GM03348 (cell line): Measurements from ENCODE around the gene RNU7-1.

Source experiments
- DNase-seq: peaks from one replicate; pipeline ENCODE4 v3.0.0; 2012; ENCODE audit warnings: low spot score

Gene RNU7-1

DNA sequence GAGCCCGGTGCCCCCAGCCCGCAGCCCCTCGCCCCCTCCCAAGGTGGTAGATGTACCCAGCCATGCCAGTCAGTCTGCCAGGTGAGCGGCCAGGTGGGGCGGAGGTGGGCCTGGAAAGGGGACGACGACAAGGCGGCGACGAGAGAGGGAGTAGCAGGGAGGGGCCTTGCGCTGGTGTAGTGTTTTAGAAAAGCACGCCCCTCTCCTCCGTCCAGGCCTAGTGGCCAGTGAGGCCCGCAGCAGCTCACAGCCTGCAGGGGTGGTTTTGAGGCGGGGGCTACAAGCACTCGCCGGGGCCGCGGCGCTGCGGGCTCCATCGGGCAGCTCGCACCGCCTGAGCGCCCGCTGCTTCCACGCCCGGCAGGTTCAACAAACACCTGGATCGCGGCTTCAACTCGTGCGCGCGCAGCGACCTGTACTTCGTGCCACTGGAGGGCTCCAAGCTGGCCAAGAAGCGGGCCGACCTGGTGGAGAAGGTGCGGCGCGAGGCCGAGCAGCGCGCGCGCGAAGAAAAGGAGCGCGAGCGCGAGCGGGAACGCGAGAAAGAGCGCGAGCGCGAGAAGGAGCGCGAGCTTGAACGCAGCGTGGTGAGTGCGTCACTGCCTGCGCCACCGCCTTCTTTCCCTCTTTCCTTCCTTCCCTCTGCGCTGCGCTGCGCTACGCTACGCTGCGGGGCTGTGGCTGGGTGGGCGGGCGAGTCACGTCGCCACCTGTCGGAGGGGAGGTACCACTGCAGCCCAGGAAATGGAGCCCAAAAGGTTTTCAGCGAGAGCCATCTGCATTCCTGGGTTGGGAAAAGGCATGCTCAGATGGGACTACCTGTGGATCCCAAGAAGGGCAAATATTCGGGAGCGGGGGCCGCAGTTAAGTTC is 5.9 kb upstream of the RNU7-1 start:
- DNase-seq = peak; percentile 91

DNA sequence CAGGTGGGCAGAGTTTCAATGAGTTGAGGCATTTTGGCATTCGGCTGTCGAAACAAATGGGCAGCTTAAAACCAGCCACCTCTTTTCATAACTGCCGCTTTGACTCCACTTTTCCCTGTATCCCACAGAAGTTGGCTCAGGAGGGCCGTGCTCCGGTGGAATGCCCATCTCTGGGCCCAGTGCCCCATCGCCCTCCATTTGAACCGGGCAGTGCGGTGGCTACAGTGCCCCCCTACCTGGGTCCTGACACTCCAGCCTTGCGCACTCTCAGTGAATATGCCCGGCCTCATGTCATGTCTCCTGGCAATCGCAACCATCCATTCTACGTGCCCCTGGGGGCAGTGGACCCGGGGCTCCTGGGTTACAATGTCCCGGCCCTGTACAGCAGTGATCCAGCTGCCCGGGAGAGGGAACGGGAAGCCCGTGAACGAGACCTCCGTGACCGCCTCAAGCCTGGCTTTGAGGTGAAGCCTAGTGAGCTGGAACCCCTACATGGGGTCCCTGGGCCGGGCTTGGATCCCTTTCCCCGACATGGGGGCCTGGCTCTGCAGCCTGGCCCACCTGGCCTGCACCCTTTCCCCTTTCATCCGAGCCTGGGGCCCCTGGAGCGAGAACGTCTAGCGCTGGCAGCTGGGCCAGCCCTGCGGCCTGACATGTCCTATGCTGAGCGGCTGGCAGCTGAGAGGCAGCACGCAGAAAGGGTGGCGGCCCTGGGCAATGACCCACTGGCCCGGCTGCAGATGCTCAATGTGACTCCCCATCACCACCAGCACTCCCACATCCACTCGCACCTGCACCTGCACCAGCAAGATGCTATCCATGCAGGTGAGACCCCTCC is 5.0 kb upstream of the RNU7-1 start:
- DNase-seq = no peak

DNA sequence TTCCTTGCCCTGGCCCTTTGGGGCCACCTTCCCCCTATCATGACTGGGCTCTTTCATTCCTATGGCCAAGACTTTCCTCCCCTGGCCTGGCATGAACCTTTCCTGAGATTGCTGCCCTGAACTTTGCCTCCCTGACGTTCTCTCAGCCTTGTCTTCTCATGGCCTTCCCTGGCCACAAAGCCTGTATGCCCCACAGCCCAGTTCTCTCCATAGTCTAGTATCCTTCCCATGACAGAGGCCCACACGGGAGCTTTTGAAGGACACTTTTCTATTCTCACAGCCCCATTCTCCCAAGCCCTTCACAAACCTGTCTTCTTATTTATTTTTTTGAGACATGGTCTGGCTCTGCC is 4.5 kb upstream of the RNU7-1 start:
- DNase-seq = no peak

DNA sequence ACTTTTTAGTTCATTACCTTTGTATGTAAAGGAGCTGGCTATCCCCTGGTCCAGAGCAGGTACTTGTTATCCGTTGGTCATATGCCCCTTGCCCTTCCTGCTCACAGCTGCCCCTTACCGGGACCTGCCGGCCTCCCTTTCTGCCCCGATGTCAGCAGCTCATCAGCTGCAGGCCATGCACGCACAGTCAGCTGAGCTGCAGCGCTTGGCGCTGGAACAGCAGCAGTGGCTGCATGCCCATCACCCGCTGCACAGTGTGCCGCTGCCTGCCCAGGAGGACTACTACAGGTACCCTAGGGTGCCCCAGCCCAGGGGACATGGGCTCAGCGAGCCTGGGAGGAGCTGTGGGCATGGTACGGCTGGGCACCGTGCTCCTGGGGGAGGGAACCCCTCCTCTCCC is 2.3 kb upstream of the RNU7-1 start:
- DNase-seq = no peak

DNA sequence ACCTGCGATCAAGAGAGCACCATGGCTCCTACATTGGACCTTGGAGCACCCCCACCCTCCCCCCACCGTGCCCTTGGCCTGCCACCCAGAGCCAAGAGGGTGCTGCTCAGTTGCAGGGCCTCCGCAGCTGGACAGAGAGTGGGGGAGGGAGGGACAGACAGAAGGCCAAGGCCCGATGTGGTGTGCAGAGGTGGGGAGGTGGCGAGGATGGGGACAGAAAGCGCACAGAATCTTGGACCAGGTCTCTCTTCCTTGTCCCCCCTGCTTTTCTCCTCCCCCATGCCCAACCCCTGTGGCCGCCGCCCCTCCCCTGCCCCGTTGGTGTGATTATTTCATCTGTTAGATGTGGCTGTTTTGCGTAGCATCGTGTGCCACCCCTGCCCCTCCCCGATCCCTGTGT is 1.8 kb upstream of the RNU7-1 start:
- DNase-seq = no peak

DNA sequence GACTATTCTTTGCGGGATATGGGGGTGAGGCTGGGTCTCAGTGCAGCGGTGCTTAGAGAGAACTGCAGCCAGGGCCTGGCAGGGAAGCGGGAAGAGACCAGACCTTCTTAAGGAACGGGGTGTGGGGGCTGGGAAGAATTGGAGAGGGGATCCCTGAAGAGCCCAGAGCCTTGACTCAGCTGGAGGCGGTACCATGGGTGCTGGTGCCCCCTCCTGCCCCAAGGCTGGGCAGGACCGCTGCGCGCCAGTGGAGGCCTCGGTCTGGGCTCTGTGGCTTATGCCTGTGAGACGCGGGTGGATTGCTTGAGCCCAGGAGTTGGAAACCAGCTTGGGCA is 1.3 kb upstream of the RNU7-1 start:
- DNase-seq = no peak

DNA sequence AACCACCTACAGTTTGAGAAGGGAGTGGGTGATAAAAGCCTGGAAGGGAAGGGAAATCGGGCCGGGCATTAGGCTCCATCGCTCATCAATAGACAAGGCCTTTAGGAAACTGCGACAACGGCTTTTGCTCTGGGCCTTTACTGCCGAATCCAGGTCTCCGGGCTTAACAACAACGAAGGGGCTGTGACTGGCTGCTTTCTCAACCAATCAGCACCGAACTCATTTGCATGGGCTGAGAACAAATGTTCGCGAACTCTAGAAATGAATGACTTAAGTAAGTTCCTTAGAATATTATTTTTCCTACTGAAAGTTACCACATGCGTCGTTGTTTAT is 261 bp upstream of the RNU7-1 start:
- peak; percentile 93 for DNase-seq

DNA sequence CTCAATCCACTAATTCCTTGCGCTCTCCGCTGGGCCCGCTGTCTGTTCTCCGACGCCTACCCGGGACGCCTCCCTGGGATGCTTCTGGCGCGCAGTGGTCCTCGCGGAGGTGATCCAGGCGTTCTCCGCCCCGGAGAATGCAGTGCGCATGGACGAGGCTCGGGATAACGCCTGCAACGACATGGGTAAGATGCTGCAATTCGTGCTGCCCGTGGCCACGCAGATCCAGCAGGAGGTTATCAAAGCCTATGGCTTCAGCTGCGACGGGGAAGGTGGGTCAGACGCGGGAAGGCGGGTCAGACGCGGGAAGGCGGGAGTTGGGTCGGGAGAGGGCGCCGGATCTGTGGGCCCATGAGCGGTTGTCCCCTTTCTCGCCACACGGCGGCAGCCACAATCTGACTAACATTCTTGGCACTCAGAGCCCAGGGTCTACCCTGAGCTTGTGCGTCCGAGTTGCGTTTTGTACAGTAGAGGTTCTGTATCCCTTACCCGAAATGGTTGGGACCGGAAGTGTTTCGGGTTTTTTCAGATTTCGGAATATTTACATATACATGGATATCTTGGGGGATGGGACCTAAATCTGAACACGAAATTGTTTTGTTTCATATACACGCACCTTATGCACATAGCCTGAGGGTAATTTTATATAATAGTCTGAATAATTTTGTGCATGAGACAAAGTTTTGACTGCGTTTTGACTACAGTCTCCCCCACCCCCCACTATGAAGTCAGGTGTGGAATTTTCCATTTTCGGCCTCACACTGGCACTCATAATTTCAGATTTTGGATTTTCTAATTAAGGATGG is 968 bp downstream of the RNU7-1 start:
- DNase-seq = peak; percentile 93

DNA sequence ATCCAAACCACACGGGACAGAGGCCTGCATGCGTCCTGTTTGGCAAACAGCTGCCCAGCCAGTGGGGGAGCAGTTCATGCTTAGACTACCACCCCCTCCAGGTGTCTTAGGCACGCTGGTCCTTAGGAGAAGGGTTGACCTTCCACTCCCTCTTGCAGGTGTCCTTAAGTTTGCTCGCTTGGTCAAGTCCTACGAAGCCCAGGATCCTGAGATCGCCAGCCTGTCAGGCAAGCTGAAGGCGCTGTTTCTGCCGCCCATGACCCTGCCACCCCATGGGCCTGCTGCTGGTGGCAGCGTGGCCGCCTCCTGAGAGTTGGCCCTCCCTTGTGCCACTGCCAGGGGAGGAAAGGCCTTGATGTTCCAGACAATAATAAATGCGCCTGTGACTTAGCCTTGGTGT is 2.0 kb downstream of the RNU7-1 start:
- no peak for DNase-seq

DNA sequence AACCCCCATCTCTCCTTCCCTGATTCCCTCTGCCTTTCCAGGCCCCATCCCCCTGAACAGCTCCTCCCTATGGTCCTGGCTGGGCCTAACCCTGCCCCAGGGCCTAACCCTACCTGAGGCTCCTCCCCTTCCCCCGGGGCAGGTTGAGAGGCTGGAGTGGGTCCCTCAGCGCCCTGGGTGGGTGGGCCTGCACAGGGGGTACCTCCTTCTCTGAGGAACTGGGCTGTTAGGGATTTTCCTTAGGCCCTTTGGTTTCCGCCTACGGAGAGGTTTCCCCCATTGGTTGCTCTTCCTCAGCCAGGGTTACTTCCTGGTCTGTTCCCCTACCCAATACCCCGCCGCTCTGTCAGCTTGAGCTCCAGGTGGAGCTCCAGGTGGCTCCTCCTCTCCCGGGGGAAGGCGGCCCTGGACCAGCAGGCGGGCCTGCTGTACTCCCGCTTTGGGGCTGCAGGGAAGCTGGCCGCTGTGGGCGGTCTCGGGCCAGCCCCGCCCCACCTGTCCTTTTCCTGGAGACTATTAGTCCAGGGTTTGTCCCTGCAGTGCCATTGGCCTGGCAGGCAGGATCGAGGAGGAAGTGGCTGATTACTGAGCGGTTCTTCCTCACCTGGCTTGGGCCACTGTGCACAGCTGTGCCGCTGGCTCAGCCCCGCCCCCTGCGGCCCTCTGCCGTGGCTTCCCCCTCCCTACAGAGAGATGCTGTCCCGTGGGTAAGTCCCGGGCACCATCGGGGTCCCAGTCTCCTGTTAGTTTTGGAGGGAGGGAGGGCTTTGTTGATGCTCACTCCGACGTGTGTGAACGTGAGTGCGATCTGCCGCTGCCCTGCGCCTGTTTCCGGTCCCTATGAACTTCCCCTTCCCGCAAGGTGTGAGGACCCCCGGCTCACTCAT is 2.7 kb downstream of the RNU7-1 start:
- no peak for DNase-seq

DNA sequence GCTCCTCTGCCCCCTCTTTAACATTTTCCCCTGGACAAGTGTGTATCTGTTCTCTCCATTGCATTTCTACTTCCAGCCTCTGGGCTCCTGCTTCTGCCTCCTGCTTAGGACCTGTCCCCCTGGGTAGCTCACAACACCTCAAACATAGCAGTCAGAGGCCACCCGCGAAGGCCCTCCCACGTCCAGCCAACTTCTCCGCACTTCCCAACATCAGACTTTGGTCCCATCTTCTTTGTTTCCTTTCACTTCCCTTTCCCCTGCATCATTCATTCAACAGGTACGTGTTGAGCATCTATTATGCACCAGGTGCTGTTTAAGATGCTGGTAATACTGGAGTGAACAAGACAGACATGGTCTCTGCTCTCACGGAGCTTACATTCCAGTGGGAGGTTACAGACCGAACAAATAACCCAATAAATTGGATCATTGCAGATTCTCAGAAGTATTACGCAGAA is 3.3 kb downstream of the RNU7-1 start:
- no peak for DNase-seq

DNA sequence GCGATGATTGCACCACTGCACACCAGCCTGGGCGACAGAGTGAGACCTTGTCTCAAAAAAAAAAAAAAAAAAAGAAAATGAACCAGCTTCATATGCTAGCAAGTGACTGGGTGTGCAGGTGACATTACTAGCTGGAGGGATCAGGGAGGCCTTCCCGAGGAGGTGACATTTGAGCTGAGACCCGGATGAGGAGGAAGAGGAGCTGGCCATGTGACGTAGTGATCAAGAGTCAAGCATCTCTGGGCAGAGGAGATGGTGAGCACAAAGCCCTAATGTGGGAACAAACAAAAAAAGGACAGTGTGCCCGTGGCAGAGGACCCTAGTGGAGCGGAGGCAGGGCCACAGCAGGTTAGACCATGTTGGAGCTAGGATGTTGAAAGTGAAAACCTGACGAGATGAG is 4.0 kb downstream of the RNU7-1 start:
- DNase-seq = no peak

DNA sequence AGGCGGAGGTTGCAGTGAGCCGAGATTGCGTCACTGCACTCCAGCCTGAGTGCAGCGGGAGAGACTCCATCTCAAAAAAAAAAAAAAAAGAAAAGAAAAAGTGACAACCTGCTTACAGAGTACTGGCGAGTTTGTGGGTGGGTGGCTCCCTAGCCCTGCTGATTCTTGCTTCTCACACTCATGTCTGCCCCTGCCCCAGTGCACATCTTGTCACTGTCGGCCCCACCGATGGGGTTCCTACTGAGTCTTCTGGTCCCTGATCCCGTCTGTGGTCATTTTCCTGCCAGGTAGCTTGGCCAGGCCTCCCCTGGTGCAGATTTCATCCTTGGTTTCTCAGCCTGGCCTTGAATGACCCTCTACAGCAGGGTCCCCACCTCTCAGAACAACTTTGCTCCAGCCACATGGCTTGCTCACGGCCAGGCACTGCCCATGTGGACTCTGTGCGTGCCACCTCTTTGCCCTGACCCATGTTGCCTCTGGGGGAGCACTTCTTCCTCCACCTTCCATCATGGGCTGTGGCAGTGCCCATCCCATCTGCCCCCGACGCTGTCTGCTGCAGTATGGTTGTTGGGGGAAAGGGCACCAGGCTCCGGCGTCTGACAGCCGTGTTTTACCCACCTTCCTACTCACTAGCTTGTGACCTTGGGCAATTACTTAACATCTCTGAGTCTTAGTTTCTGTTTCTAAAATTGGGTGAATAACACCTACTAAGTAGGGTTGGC is 5.4 kb downstream of the RNU7-1 start:
- no peak for DNase-seq

DNA sequence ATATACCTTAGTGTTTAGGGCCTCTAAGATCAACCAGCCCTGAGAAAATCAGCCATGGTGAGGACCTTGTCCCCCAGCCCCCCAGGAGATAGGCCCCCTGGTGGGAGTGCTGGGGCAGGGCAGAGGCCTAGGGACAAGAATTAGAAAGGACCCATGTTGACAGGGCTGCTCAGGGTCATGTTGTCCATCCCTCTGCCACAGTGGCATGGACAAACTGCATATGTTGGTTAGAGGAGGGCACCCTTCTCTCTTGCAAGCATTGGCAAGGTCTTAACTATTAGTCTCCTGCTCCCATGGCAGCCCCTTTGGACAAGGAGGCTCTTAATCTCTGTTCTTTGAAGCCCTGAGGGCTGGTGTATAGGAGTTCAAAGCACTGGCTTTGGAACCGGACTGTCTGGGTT is 6.8 kb downstream of the RNU7-1 start:
- DNase-seq = no peak

DNA sequence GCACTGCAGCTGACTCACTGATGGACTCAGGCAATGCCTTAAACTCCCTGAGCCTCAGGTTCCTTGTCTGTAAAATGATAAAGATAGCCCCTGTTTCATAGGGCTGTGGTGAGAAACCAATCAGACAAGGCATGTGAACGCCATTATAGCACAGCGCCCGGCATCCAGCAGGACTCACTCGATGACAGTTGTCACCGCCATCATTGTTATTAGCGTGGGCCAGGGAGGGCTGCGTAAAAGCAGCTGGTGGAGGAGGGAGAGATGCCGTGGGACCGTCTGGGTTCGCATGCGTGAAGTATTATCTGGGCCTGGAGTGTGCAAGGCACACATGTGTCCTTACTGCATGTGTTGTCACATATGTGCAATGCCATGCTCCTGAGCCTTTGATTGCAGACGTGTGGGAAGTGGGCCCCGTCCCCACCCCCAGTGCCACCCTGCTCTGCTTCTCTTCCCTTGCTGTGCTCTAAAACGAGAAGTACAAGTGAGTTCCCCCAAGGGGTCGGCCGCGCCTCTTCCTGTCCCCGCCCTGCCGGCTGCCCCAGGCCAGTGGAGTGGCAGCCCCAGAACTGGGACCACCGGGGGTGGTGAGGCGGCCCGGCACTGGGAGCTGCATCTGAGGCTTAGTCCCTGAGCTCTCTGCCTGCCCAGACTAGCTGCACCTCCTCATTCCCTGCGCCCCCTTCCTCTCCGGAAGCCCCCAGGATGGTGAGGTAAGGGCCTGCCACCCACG is 7.4 kb downstream of the RNU7-1 start, which contains the start of gene PTPN6:
TSS of gene PTPN6 (plus strand) at position 546 of the 730 bp plus-strand sequence. CDS start at position 703, 157 bp downstream.
- no peak for DNase-seq

DNA sequence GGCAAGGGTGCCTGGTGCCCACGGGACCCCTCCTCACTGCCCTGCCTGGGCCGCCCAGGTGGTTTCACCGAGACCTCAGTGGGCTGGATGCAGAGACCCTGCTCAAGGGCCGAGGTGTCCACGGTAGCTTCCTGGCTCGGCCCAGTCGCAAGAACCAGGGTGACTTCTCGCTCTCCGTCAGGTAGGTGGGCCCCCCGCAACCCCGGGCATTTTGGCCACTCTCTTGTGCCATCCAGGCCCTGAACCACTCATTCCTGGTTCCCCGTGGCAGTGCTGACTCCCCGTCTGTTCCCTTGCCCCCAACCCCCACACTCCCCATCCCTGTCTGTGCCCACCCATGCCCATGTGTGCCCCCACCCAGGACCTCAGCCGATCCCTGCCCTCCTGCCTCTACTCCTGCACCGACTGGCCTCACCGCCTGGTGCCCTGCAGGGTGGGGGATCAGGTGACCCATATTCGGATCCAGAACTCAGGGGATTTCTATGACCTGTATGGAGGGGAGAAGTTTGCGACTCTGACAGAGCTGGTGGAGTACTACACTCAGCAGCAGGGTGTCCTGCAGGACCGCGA is 8.0 kb downstream of the RNU7-1 start:
- DNase-seq = no peak

DNA sequence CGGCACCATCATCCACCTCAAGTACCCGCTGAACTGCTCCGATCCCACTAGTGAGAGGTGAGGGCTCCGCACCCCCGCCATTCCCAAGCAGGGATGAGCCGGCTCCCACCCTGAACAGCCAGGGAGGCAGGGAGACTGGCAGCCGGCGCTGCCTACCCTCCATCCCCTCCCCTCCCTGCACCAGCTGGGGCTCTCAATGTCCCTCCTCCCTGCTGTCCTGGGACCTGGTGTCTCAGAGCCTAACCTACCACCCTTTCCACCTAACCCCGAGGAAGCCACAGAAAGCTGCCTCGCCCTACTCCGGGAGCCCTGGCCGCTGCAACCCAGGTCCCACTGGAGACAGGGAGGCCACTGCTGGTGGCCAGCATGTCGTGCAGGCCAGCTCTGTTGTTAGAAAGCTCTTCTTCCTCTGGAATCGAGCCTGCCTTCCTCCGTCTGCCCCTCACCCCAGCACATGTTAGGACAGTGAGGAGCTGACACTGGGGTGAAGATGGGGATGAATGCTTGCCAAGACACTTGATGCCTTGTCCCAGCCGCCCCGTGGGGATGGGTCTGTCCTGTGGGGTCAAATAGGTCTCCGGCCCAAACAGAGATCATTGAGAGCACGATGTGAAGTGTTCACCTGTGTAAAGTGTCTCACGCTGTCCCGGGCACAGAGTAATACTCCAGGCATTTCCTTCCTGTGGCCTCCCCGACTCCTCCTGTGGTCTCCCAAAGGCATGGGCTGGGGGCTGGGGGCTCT is 8.7 kb downstream of the RNU7-1 start:
- DNase-seq = no peak

DNA sequence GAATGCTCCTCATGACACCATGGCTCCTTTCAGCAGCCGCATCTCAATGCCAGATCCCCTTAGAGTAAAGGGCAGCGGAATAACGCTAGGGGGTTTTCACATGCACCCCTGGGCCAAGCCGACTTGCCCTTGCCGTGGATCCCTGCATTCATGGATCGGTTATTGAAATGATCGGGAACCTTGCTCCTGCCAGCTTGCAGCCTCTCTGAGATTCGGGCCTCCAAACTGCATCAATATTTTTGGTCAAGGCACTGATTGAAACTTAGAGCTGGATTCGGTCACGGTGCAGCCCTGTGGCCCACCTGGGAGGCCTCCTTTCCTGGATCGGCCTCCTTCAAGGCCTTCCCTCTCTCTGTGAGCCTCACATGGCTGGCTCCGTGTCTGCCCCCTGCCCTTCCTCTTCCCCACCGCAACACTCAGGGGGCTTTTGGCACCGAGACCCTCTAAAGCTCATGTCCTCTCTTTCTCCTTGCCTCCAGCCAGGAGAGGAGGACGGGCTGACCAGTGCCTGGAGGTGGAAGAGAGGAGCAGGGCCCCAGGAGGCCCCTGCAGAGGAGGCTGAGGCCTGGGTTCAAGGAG is 9.3 kb downstream of the RNU7-1 start:
- no peak for DNase-seq
